Hepatocyte (in vitro differentiated cells): ENCODE measurements around the gene CGRRF1.

Experiments
- CTCF ChIP-seq: fragments of 200-600 bp; sonication (generic); IDR thresholded peaks from 2 replicates; pipeline ENCODE4 v1.5.1; 2016; ENCODE audit warnings: antibody characterized with exemption, mild to moderate bottlenecking; ENCODE audit not compliant: poor library complexity
- EZH2 ChIP-seq: fragments of 200-600 bp; sonication (generic); IDR thresholded peaks from 2 replicates; pipeline ENCODE4 v1.6.1; 2016; ENCODE audit warnings: antibody characterized with exemption, mild to moderate bottlenecking, borderline replicate concordance

DNA sequence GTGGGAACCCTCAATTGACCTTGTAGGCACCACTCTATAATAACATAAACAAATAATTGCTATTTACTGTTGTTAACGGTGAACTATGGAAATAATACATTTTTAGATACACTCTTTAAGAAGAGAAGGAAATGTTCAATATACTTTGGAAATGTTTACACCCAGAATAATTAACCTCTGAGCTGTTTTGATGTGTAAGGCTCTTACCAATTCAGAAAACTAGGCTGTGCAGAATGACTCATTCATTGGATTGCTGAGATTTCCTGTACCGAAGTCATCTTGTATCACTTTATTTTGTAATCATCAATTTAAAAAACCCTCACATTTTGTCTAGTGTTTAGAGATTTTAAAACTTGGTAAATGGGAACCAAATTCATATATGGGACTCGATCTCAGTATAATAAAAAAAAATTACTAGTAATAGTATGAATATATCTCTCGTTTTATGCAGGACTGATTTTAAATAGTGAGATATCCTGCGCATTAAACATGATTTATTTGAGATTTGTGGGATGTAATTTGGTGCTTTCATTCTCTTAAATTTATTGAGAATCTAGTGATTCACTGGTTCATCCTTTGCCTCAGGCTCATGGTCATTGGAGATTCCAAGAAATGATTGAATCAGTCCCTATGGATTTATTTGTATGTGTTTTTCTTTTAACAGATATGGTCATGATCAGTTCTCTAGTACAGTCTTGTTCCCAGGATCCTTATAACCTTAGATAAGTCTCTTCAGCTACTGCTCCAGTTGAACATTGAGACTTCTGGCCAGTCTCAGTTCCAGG is 61.1 kb downstream of the CGRRF1 start:
- TF ChIP-seq CTCF (no peak), EZH2 (no peak)
